Heart left ventricle (tissue), 16 donors: ENCODE measurements around the gene ENKUR. TPM values are rescaled to one million over a fixed set of nuclear protein-coding genes. Genes with fewer than 3 reads are reported as not detected.

Experiments used
- ATAC-seq, 4 donors: fragments of 200-7000 bp; cut with Tn5 transposase; one replicate each; pipeline ENCODE4 v1.9.1; 2020 to 2022; ENCODE audit warnings: moderate library complexity in 4 of 4, mild to moderate bottlenecking in 3 of 4, moderate number of reproducible peaks in 1 of 4
- DNase-seq, 5 donors: peaks; one replicate each; pipeline ENCODE4 v3.0.0-alpha.2; 2020
- H3K27ac ChIP-seq, 12 donors: fragments of 200-600 bp; sonication (generic) in 4 of 12; one replicate each; pipeline versions ENCODE4 v1.5.0 to v1.8.0; 2016 to 2022; ENCODE audit warnings: mild to moderate bottlenecking in 2 of 12
- H3K27me3 ChIP-seq, 9 donors: fragments of 200-600 bp; sonication (generic) in 2 of 9; one replicate each; pipeline versions ENCODE4 v1.5.1 to v1.8.0; 2016 to 2022; ENCODE audit warnings: mild to moderate bottlenecking in 3 of 9
- H3K36me3 ChIP-seq, 9 donors: fragments of 200-600 bp; sonication (generic) in 2 of 9; one replicate each; pipeline versions ENCODE4 v1.5.0 to v1.8.0; 2018 to 2022; ENCODE audit warnings: mild to moderate bottlenecking in 2 of 9
- H3K4me1 ChIP-seq, 12 donors: fragments of 200-600 bp; sonication (generic) in 4 of 12; one replicate each; pipeline versions ENCODE4 v1.5.0 to v1.8.0; 2016 to 2022; ENCODE audit warnings: mild to moderate bottlenecking in 3 of 12
- H3K4me3 ChIP-seq, 12 donors: fragments of 200-600 bp; sonication (generic) in 4 of 12; one replicate each; pipeline versions ENCODE4 v1.5.0 to v1.8.0; 2017 to 2022; ENCODE audit warnings: mild to moderate bottlenecking in 9 of 12, moderate library complexity in 4 of 12
- H3K9me3 ChIP-seq, 12 donors: fragments of 200-600 bp; sonication (generic) in 4 of 12; one replicate each; pipeline versions ENCODE4 v1.5.0 to v1.8.0; 2016 to 2022; ENCODE audit warnings: mild to moderate bottlenecking in 1 of 12
- CTCF ChIP-seq, 12 donors: fragments of 200-600 bp; sonication (generic) in 4 of 12; IDR thresholded peaks; one replicate each; pipeline versions ENCODE4 v1.5.0 to v1.8.0; 2018 to 2022; ENCODE audit warnings: antibody characterized with exemption in 12 of 12, mild to moderate bottlenecking in 5 of 12
- POLR2A ChIP-seq, 2 donors: fragments of 450-650 bp; IDR thresholded peaks; one replicate each; pipeline ENCODE4 v1.6.1; 2017; ENCODE audit warnings: antibody characterized with exemption in 2 of 2, mild to moderate bottlenecking in 2 of 2, moderate library complexity in 2 of 2
- WGBS, 4 donors: extraction: QIAGEN DNeasy Blood & Tissue Kit in 2 of 4; methylation state at CpG; one replicate each; pipeline versions ENCODE4 v1.1.5 to v1.1.7; 2013 to 2018; 5-methylcytosine and 5-hydroxymethylcytosine counted together
- intact Hi-C, 10 donors: fragments of 100-400 bp; cut with DNase I; formaldehyde crosslinking; loops; one replicate each; pipeline versions ENCODE4 v1.11.1 to v1.14.2; 2022
- polyA plus RNA-seq, 2 donors: library from polyadenylated mRNA; stranded (reverse); fragments of 200-250 nt; gene quantifications; one replicate each; pipeline ENCODE4 v1.2.3, GENCODE V29; 2013
- total RNA-seq, 9 donors: library from RNA; depleted of rRNA in 2 of 9; stranded (reverse); fragments of >200 nt in 2 of 9; fragmentation: NEBNext Ultra II Directional in 3 of 9; extraction: Animal tissue kit (Norgen Biotek cat#: 25700) in 3 of 9; gene quantifications; one replicate each; pipeline versions ENCODE4 v1.1.0 to v1.2.4, GENCODE V29; 2016 to 2023
- donor health status: ischemic (EF 13 %, LVEDD 7.1; RV severe dilation, severe dysfunction).
- donor health status: healthy with polysubstance abuse.
- donor health status: DM: no; HTN: yes; CAD: no.
- donor health status: DM: no; HTN: no; CAD: no.
- donor health status: ischemic (EF 25% LVEDD 6.9; RV normal size, moderate dysfunction).
- donor health status: ischemic (EF 25% LVEDD 5.7; RV mildly dilated, moderate dysfunction).
- donor health status: healthy.
- donor health status: DM: yes; HTN: yes; CAD: no.
- donor health status: ischemic (EF 35%, LVEDD 5.7; RV mildly dilated, moderate dysfunction).
- donor health status: nonischemic (EF 11% LVEDD 7.7; RV severe dilation, severe dysfunction).
- donor health status: DM: yes; HTN: yes; CAD: no.
- donor health status: PGD.
- donor health status: ischemic (EF 29% LVEDD 5.4; RV normal size, mild dysfunction).
- donor health status: nonischemic (EF 23%, LVEDD 6.1; RV moderate dilation, normal function).

ENKUR gene
- total and polyA plus RNA-seq, 11 donors, result 0.12 to 0.20 (median 0.19) TPM; not detected in 7

DNA sequence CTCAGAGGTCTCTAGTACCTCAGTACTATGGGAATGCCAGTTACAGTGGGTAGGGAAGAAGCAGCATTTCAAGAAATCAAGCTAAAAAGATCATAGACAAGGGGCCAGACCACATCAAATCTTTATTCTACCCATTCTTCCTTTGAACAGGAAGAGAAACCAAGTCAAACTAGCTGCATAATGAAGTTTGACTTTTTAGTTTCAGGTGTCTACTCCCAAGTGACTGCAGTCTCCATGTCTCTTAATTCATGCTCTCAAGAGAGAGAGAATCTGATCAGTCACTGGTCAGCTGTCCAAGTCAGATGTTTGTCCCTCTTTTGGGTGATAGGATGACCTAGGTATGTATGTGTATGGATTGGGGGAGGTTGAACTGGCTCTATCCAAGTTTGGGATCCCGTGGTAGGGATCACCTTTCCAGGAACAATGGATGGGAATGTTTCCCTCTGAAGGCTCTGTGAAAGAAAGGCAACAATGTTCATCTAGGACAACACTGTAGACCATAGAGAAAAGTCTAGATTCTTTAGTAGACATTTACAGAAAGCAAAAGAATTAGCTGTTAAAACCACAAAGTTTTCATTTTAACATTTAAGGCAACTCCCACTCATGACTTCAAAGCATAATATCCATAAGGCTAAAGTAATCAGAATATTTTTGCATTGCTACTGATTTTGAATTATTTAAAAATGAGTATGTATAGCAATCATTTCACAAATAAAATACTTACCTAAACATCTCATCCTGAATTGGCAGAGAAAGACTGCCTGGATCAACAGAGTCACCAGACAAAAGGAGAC lies 33.4 kb downstream of the ENKUR start:
- 83 to 98% (median 93%) methylated on average over 1 of the region's 1 CpG for WGBS, 4 donors
- Histone ChIP-seq H3K27me3 (no peaks in the 10 kb centered on the region), H3K4me3 (no peak overlapping the region), H3K36me3 (no peaks in the 10 kb centered on the region), H3K4me1 (peaks cover 0 to 27% (median 5%) of the 10 kb centered on the region in 12 donors), H3K27ac (peak overlapping the region in 3 of 12 donors; percentile 28 to 70 (median 48)), H3K9me3 (peaks cover 0 to 7% (median 0%) of the 10 kb centered on the region in 12 donors)
- DNase-seq (no peak), ATAC-seq (no peak)
- intact Hi-C loops, result loop anchor here in 5 of 10 donors (5.0 to 10.0 kb wide), 4 partner anchors 258 to 340 kb away; partner anchors contain the start of gene ARHGAP21 (in 3 of the 5)
- TF ChIP-seq CTCF (IDR thresholded peaks at IDR 0.05) (no peak), POLR2A (IDR thresholded peaks at IDR 0.05) (no peak)

GRCh38 chr10:24981161-24981710 lies 34.7 kb downstream of the ENKUR start:
- H3K4me1 ChIP-seq, result peaks cover 0 to 27% (median 5%) of the 10 kb centered on the region in 12 donors
- no peaks in the 10 kb centered on the region for H3K27me3 ChIP-seq
- DNase-seq (no peak), ATAC-seq (peak; percentile 81 to 94 (median 82))
- peaks cover 0 to 7% (median 0%) of the 10 kb centered on the region in 12 donors for H3K9me3 ChIP-seq
- no peaks in the 10 kb centered on the region for H3K36me3 ChIP-seq
- H3K27ac ChIP-seq, result peak overlapping the region in 5 of 12 donors; percentile 14 to 70 (median 42)
- H3K4me3 ChIP-seq, result no peak overlapping the region
- intact Hi-C loops, result loop anchor here in 6 of 10 donors (1.0 to 10.0 kb wide), 5 partner anchors 256 to 339 kb away; partner anchors contain the start of gene ARHGAP21 (in 3 of the 6)
- TF ChIP-seq CTCF (IDR thresholded peaks at IDR 0.05) (no peak), POLR2A (IDR thresholded peaks at IDR 0.05) (no peak)
- 63 to 78% (median 64%) methylated on average over 5 of the region's 5 CpGs for WGBS, 4 donors

DNA sequence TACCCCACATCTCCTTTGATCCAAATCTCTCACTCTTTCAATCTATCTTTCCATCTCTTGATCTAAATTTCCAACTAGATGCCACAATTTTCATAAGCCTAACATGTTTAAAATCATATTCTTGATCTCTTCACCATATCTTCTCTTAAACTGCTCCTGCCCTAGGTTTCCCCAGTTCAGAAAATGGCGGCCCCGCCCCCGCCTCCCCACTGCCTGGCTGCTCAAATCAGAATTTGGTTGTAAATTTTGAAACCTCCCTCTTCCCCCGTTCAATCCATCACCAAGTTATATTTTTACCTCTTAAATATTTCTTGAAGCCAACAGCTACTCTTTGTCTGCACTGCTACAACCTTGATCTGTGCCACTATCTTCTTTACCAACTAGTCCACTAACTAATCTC lies 36.3 kb downstream of the ENKUR start:
- 97 to 98% (median 97%) methylated on average over 4 of the region's 4 CpGs for WGBS, 4 donors
- Histone ChIP-seq H3K27me3 (no peaks in the 10 kb centered on the region), H3K36me3 (no peaks in the 10 kb centered on the region), H3K4me3 (no peak overlapping the region), H3K4me1 (peaks cover 0 to 36% (median 8%) of the 10 kb centered on the region in 12 donors), H3K9me3 (peaks cover 0 to 7% (median 0%) of the 10 kb centered on the region in 12 donors), H3K27ac (peak overlapping the region in 2 of 12 donors; percentile 24 to 70)
- TF ChIP-seq CTCF (IDR thresholded peaks at IDR 0.05) (no peak), POLR2A (IDR thresholded peaks at IDR 0.05) (no peak)
- intact Hi-C loops, result loop anchor here in 5 of 10 donors (5.0 to 10.0 kb wide), 4 partner anchors 255 to 337 kb away; partner anchors contain the start of gene ARHGAP21 (in 3 of the 5)
- DNase-seq, result no peak
- ATAC-seq, result no peak

DNA sequence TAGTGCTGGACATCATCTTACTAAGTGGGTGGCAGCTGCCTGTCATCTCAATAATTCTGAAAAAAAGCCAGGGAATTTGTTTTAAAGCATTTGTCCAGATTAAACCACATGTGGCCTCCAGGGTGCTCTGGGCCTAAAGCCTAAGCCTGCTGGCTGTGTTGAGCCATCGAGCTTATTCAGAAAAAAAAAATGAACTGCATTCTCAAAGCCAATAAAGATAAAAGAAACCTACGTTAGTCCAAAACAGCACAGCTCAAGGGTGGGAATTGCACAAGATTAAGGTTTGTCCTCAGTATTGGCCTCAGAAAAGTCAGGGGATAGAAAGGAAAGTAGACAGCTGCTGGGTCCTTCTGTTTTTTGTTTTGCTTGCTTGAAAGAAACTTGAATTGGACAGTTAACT lies 41.0 kb downstream of the ENKUR start:
- ATAC-seq, result peak; percentile 72 to 91 (median 88)
- TF ChIP-seq POLR2A (IDR thresholded peaks at IDR 0.05), result no peak
- peak in 3 of 12 donors; percentile 3 to 26 (median 5) for TF ChIP-seq CTCF (IDR thresholded peaks at IDR 0.05)
- Histone ChIP-seq H3K4me1 (peaks cover 0 to 34% (median 6%) of the 10 kb centered on the region in 12 donors), H3K4me3 (no peak overlapping the region), H3K36me3 (no peaks in the 10 kb centered on the region), H3K27me3 (no peaks in the 10 kb centered on the region), H3K9me3 (no peaks in the 10 kb centered on the region), H3K27ac (peak overlapping the region in 10 of 12 donors; percentile 8 to 70 (median 45))
- DNase-seq, result peak in 4 of 5 donors; percentile 36 to 56 (median 54)
- intact Hi-C loops, result no loop called here
- 25 to 33% (median 29%) methylated on average over 2 of the region's 2 CpGs for WGBS, 4 donors
